Measurements from ENCODE around the gene DNAJB6.

DNAJB6 gene

DNA sequence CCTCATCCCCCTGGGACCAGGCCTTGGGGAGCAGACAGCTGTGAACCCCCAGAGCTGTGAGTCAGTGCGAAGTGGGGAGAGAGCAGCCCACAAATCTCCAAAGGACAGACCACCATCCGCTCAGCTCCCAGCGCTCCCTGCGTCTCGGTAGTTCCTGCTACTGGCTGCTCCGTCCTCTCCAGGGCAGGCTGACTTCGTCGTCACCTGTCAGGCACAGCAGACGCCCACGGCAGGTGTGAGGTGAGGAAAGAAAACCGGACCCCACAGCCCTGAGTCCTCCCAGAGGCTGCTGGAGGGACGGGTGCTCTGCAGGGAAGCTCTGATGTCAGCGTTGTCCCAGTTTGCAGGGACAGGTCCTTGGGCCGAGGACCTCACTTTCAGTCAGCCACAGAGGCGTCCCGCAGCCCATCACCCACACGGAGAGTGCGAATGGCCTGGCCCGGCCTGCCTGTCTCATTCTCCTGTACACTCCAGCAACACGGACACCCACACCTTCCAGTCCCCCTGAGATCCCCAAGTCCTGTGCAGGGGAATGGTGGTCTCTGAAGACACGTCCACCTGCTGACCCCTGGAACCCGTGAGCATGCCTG, 95.2 kb downstream of the DNAJB6 start:
- H3K36me3 ChIP-seq (ENCODE audit: control insufficient read depth in 5 of 5, insufficient read depth in 5 of 5, low read length in 5 of 5) = no peaks in the 10 kb centered on the region
- H3K4me3 ChIP-seq (ENCODE audit: low read depth in 1 of 5, low read length in 5 of 5) = peak overlapping the region in 1 of 5 donors; percentile 32
- H3K4me1 ChIP-seq (ENCODE audit: control insufficient read depth in 5 of 5, insufficient read depth in 5 of 5, low read length in 5 of 5) = peaks cover 2 to 10% (median 8%) of the 10 kb centered on the region in 5 donors
- no peak overlapping the region for H3K27ac ChIP-seq (ENCODE audit: low read depth, low read length)
- no peak overlapping the region for H3K9ac ChIP-seq (ENCODE audit: low read length in 5 of 5)
- peaks cover 0 to 17% (median 3%) of the 10 kb centered on the region in 5 donors for H3K27me3 ChIP-seq (ENCODE audit: control insufficient read depth in 5 of 5, insufficient read depth in 4 of 5, low read length in 5 of 5)
- H3K9me3 ChIP-seq (ENCODE audit: control insufficient read depth in 5 of 5, low read length in 5 of 5) = no peaks in the 10 kb centered on the region

DNA sequence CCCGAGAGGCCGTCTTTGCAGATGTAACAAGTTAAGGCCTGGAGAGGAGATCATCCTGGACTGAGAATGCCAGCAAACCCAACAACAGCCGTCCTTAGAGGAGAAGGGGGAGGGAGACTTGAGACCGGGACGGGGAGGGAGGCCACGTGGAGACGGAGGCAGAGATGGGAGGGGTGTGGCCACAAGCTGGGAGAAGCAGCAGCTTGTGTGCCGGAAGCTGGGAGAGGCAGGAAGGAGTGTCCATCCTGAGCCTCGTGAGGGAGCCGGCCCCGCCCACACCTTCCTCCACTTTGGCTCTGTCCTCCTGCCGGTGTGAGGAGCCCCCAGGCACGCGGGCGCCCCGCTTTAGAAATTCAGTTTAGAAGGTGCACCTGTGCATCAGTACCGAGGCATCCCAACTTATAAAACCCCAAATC, 95.7 kb downstream of the DNAJB6 start:
- H3K27ac ChIP-seq (ENCODE audit: low read depth, low read length) = no peak overlapping the region
- H3K9ac ChIP-seq (ENCODE audit: low read length in 5 of 5) = no peak overlapping the region
- no peaks in the 10 kb centered on the region for H3K36me3 ChIP-seq (ENCODE audit: control insufficient read depth in 5 of 5, insufficient read depth in 5 of 5, low read length in 5 of 5)
- H3K4me1 ChIP-seq (ENCODE audit: control insufficient read depth in 5 of 5, insufficient read depth in 5 of 5, low read length in 5 of 5) = peaks cover 2 to 10% (median 8%) of the 10 kb centered on the region in 5 donors
- no peaks in the 10 kb centered on the region for H3K9me3 ChIP-seq (ENCODE audit: control insufficient read depth in 5 of 5, low read length in 5 of 5)
- peaks cover 0 to 17% (median 3%) of the 10 kb centered on the region in 5 donors for H3K27me3 ChIP-seq (ENCODE audit: control insufficient read depth in 5 of 5, insufficient read depth in 4 of 5, low read length in 5 of 5)
- peak overlapping the region in 4 of 5 donors; percentile 4 to 32 (median 30) for H3K4me3 ChIP-seq (ENCODE audit: low read depth in 1 of 5, low read length in 5 of 5)

DNA sequence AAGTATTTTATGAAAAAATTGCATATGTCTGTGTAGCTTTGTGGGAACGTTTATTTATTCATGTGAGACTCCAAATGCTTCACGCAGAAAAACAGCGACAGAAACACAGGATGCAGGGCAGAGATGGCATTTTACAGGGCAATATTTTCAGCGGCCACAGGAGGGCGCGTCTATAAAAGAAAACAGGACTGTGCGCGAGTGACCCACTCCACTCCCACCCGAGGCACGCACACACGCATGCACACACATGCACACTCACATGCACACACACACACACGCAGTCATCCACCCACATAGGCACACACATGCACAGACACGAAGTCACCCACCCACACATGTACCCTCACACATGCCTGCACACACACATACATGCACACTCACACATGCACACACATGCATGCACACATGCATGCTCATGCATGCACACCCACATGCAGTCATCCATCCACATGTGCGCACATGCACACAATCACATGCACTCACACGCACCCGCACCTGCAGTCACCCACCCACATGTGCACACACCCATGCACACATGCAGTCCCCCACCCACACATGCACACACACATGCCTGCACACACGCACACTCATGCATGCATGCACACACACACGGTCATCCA, 96.3 kb downstream of the DNAJB6 start:
- no peak overlapping the region for H3K27ac ChIP-seq (ENCODE audit: low read depth, low read length)
- H3K9ac ChIP-seq (ENCODE audit: low read length in 5 of 5) = no peak overlapping the region
- H3K36me3 ChIP-seq (ENCODE audit: control insufficient read depth in 5 of 5, insufficient read depth in 5 of 5, low read length in 5 of 5) = no peaks in the 10 kb centered on the region
- peak overlapping the region in 4 of 5 donors; percentile 4 to 32 (median 30) for H3K4me3 ChIP-seq (ENCODE audit: low read depth in 1 of 5, low read length in 5 of 5)
- peaks cover 2 to 10% (median 8%) of the 10 kb centered on the region in 5 donors for H3K4me1 ChIP-seq (ENCODE audit: control insufficient read depth in 5 of 5, insufficient read depth in 5 of 5, low read length in 5 of 5)
- no peaks in the 10 kb centered on the region for H3K9me3 ChIP-seq (ENCODE audit: control insufficient read depth in 5 of 5, low read length in 5 of 5)
- H3K27me3 ChIP-seq (ENCODE audit: control insufficient read depth in 5 of 5, insufficient read depth in 4 of 5, low read length in 5 of 5) = peaks cover 0 to 19% (median 3%) of the 10 kb centered on the region in 5 donors

DNA sequence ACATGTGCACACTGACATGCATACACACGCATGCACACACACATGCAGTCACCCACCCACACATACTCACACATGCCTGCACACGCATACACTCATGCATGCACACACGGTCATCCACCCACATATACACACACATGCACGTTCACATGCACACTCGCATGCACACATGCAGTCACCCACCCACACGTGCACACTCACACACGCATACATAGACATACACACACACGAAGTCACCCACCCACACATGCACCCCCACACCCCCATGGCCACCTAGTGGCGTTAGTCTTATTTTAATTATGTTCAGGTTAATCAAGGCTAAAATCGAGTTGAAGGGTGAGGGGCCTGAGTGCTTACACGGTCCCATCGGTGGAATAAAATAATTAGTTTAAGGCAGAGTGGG, 96.8 kb downstream of the DNAJB6 start:
- Histone ChIP-seq H3K9me3 (ENCODE audit: control insufficient read depth in 5 of 5, low read length in 5 of 5) (no peaks in the 10 kb centered on the region), H3K27ac (ENCODE audit: low read depth, low read length) (no peak overlapping the region), H3K4me1 (ENCODE audit: control insufficient read depth in 5 of 5, insufficient read depth in 5 of 5, low read length in 5 of 5) (peaks cover 2 to 10% (median 8%) of the 10 kb centered on the region in 5 donors), H3K9ac (ENCODE audit: low read length in 5 of 5) (no peak overlapping the region), H3K4me3 (ENCODE audit: low read depth in 1 of 5, low read length in 5 of 5) (no peak overlapping the region), H3K36me3 (ENCODE audit: control insufficient read depth in 5 of 5, insufficient read depth in 5 of 5, low read length in 5 of 5) (no peaks in the 10 kb centered on the region), H3K27me3 (ENCODE audit: control insufficient read depth in 5 of 5, insufficient read depth in 4 of 5, low read length in 5 of 5) (peaks cover 3 to 19% (median 4%) of the 10 kb centered on the region in 5 donors)

DNA sequence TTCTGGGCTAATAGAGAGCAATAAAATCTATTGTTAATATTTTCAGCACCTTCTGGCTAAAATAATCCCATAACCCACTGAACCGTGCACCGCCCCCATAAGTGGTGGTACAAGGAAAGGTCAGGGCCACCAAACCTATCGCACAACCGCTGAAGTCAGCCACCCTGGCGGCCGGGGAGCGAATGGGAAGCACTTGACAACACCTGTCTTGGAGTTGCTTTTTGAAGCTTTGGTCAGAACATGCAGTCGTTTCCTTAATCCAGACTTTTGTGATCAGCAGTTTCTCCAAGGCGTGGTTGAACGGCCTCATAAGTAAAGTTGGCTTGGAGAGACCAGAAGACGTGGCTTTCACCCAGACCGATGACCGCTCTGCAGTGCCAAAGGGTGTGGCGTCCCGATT, 97.4 kb downstream of the DNAJB6 start:
- no peaks in the 10 kb centered on the region for H3K36me3 ChIP-seq (ENCODE audit: control insufficient read depth in 5 of 5, insufficient read depth in 5 of 5, low read length in 5 of 5)

DNA sequence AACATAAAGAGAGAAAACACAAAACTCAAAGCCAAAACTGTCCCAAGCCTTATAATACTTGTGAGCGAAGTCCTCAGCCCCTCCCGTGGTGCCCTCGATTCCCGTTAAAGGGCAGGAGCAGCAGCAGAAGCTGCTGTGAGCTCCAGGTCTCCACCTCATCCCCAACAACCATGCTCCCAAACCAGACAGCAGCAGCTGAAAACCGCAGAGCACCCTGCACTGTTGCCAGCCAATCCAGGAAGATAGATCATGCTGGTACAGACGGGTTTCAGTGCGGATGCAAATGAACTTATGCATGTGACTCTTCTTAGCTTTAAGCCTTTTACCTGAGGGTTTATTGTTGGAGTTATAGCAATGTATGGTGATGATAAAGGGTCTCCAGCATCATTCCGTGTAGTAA, 97.9 kb downstream of the DNAJB6 start:
- Histone ChIP-seq H3K9me3 (ENCODE audit: control insufficient read depth in 5 of 5, low read length in 5 of 5) (no peaks in the 10 kb centered on the region), H3K9ac (ENCODE audit: low read length in 5 of 5) (no peak overlapping the region), H3K4me3 (ENCODE audit: low read depth in 1 of 5, low read length in 5 of 5) (no peak overlapping the region), H3K36me3 (ENCODE audit: control insufficient read depth in 5 of 5, insufficient read depth in 5 of 5, low read length in 5 of 5) (no peaks in the 10 kb centered on the region), H3K4me1 (ENCODE audit: control insufficient read depth in 5 of 5, insufficient read depth in 5 of 5, low read length in 5 of 5) (peaks cover 2 to 10% (median 8%) of the 10 kb centered on the region in 5 donors), H3K27ac (ENCODE audit: low read depth, low read length) (no peak overlapping the region), H3K27me3 (ENCODE audit: control insufficient read depth in 5 of 5, insufficient read depth in 4 of 5, low read length in 5 of 5) (peaks cover 3 to 20% (median 7%) of the 10 kb centered on the region in 5 donors)

More for the DNA sequence above, 97.4 kb downstream of the DNAJB6 start:
- no peak overlapping the region for H3K4me3 ChIP-seq (ENCODE audit: low read depth in 1 of 5, low read length in 5 of 5)
- H3K27ac ChIP-seq (ENCODE audit: low read depth, low read length) = no peak overlapping the region
- H3K9me3 ChIP-seq (ENCODE audit: control insufficient read depth in 5 of 5, low read length in 5 of 5) = no peaks in the 10 kb centered on the region
- no peak overlapping the region for H3K9ac ChIP-seq (ENCODE audit: low read length in 5 of 5)
- peaks cover 3 to 19% (median 5%) of the 10 kb centered on the region in 5 donors for H3K27me3 ChIP-seq (ENCODE audit: control insufficient read depth in 5 of 5, insufficient read depth in 4 of 5, low read length in 5 of 5)
- peaks cover 2 to 10% (median 8%) of the 10 kb centered on the region in 5 donors for H3K4me1 ChIP-seq (ENCODE audit: control insufficient read depth in 5 of 5, insufficient read depth in 5 of 5, low read length in 5 of 5)

DNA sequence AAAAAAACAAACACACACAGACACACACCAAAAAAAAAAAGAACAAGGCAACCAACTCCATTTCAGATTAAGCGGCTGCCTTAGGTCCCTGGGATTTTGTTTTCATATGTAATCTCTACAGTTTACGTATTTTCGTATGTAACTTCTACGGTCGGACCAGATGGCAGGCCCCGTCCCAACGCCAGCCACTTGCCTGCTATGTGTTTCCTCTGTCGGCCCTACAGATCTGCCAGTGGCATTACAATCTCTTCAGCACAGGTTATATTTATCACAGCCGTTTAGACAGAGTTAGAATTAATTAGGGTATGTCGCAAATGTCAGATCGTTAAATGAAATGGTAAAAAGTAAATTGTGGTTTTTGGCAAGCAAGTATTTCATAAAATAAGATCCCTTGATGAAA, 99.3 kb downstream of the DNAJB6 start:
- Histone ChIP-seq H3K27me3 (ENCODE audit: control insufficient read depth in 5 of 5, insufficient read depth in 4 of 5, low read length in 5 of 5) (peaks cover 3 to 22% (median 7%) of the 10 kb centered on the region in 5 donors), H3K4me3 (ENCODE audit: low read depth in 1 of 5, low read length in 5 of 5) (no peak overlapping the region), H3K27ac (ENCODE audit: low read depth, low read length) (no peak overlapping the region), H3K4me1 (ENCODE audit: control insufficient read depth in 5 of 5, insufficient read depth in 5 of 5, low read length in 5 of 5) (peaks cover 2 to 10% (median 8%) of the 10 kb centered on the region in 5 donors), H3K9ac (ENCODE audit: low read length in 5 of 5) (no peak overlapping the region), H3K36me3 (ENCODE audit: control insufficient read depth in 5 of 5, insufficient read depth in 5 of 5, low read length in 5 of 5) (no peaks in the 10 kb centered on the region), H3K9me3 (ENCODE audit: control insufficient read depth in 5 of 5, low read length in 5 of 5) (no peaks in the 10 kb centered on the region)

DNA sequence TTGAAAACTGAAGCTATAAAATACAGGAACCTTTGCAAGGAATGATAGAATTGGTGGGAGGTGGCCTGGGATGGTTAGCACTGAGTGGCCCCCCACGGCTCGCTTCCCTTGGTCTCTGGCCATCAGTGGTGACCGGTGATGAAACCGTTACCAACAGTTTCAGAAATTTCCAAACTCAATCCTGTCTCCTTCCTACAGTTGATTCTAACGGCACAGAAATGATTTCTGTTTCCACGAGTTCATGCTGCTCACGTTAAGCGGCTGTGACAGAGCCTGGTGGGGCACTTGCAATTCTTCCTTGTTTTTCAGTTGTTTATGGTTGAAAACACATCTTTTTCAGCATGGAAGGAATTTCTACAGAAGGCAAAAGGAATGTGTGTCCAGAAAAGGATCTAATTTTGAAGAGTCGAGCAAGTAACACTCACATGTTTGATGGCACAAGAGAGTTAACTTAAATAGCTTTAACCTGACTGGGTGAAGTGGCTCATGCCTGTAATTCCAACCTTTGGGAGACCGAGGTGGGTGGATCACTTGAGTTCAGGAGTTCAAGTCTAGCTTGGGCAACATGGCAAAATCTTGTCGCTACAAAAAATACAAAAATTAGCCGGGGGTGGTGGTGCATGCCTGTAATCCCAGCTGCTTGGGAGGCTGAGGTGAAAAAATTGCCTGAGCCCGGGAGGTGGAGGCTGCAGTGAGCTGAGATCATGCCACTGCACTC, 100.1 kb downstream of the DNAJB6 start:
- no peaks in the 10 kb centered on the region for H3K9me3 ChIP-seq (ENCODE audit: control insufficient read depth in 5 of 5, low read length in 5 of 5)
- H3K27ac ChIP-seq (ENCODE audit: low read depth, low read length) = no peak overlapping the region
- peaks cover 3 to 18% (median 5%) of the 10 kb centered on the region in 5 donors for H3K27me3 ChIP-seq (ENCODE audit: control insufficient read depth in 5 of 5, insufficient read depth in 4 of 5, low read length in 5 of 5)

DNA sequence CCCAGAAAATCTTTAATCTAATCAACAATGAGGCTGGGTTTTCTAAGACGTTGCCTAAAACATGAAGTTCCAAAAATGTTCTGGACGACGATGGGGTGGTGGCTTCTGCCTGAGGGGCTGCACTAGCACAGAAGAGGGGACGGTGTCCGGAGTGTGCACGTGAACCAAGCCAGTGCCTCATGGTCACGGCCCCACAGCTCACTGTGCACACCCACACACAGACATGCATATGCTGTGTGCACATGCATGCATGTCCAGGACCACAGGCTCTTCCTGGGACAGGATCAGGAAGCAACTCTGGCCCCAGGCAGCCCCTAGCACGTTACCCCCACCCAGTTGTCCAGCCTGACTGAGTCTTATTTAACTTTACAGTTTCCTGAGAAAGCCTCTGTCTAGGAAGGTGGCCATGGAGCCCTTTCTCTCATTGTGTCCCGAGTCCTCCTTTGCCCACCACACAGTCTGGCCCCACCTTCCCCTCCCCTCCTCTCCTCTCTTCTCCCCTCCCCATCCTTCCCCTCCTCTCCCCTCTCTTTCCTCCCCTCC, 100.8 kb downstream of the DNAJB6 start:
- Histone ChIP-seq H3K9ac (ENCODE audit: low read length in 5 of 5) (no peak overlapping the region), H3K4me1 (ENCODE audit: control insufficient read depth in 5 of 5, insufficient read depth in 5 of 5, low read length in 5 of 5) (peaks cover under 1 to 5% (median 4%) of the 10 kb centered on the region in 5 donors), H3K27me3 (ENCODE audit: control insufficient read depth in 5 of 5, insufficient read depth in 4 of 5, low read length in 5 of 5) (peaks cover 3 to 11% (median 5%) of the 10 kb centered on the region in 5 donors), H3K4me3 (ENCODE audit: low read depth in 1 of 5, low read length in 5 of 5) (no peak overlapping the region), H3K36me3 (ENCODE audit: control insufficient read depth in 5 of 5, insufficient read depth in 5 of 5, low read length in 5 of 5) (no peaks in the 10 kb centered on the region), H3K9me3 (ENCODE audit: control insufficient read depth in 5 of 5, low read length in 5 of 5) (no peaks in the 10 kb centered on the region), H3K27ac (ENCODE audit: low read depth, low read length) (no peak overlapping the region)

More for the DNA sequence above, 100.1 kb downstream of the DNAJB6 start:
- Histone ChIP-seq H3K9ac (ENCODE audit: low read length in 5 of 5) (no peak overlapping the region), H3K4me3 (ENCODE audit: low read depth in 1 of 5, low read length in 5 of 5) (no peak overlapping the region), H3K36me3 (ENCODE audit: control insufficient read depth in 5 of 5, insufficient read depth in 5 of 5, low read length in 5 of 5) (no peaks in the 10 kb centered on the region), H3K4me1 (ENCODE audit: control insufficient read depth in 5 of 5, insufficient read depth in 5 of 5, low read length in 5 of 5) (peaks cover 2 to 10% (median 8%) of the 10 kb centered on the region in 5 donors)
